ENCODE data around the gene NES.

Gene NES

DNA sequence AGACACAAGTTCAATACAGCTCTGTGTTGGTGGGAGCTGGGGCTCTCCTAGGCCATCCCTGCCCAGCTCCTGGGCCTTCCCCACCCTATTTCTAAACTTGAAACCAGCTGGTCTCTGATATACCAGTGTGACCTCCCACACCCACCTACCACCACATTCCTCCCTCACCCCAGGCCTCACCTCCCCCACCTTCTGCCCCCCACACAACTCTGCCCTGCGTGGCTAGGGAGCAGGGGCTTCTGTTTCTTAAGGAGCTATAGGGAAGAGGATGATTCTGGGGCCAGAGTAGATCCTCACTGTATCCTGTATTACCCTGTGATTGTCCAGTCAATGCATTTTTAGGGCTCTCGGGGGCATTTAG lies 16.5 kb downstream of the NES start:
- DNase-seq, result no peak

DNA sequence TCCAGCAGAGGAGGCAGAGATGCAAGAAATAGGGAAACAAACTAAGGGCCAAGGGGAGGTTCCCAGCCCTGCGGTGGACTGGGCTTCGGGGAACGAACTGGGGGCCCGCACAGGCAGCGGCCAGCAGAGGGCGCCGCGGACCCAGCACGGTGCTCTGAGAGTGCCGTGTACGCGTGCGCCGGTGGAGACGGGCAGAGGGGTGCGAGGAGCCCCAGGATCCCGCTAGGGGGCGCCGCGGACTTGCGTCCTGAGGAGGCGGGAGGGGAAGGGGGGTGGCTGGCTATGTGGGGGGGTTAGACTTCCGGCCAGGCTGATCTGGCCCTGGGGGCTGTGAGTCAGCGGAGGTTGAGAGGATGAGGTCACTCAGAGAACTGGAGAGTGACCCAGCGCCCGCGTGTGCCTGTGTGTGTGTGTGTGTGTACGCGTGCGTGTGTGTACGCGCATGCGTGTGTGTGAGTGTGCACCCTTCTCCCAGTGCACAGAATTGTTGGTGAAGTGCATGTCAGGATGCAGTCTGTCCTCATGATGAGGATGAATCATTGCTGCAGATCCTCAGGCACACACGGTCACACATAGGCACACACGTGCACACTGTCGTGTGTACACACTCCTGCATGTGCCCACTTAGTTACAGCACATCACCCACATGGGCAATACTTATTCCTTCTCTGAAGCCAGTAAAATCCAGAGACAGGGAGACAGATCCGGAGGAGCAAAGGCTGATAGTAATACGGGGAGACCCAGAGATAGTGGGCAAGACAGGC lies 17.0 kb downstream of the NES start:
- DNase-seq, result peak; percentile 85

DNA sequence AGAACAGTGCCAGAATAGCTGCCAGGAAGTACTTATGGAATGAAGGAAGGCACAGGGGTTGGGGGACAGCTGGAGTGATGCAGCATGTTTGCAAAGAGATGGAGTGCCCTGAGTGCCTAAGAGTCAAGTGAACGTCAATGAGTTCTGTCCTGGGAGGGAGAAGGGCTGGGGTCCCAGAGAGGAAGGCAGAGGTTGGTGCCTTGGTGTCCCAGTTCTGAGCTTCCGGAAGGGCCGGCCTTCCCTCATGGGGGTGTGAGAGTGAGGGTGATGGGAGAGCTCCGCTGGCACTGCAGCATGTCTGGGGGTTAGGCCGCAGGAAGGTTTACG lies 17.6 kb downstream of the NES start:
- DNase-seq, result no peak

DNA sequence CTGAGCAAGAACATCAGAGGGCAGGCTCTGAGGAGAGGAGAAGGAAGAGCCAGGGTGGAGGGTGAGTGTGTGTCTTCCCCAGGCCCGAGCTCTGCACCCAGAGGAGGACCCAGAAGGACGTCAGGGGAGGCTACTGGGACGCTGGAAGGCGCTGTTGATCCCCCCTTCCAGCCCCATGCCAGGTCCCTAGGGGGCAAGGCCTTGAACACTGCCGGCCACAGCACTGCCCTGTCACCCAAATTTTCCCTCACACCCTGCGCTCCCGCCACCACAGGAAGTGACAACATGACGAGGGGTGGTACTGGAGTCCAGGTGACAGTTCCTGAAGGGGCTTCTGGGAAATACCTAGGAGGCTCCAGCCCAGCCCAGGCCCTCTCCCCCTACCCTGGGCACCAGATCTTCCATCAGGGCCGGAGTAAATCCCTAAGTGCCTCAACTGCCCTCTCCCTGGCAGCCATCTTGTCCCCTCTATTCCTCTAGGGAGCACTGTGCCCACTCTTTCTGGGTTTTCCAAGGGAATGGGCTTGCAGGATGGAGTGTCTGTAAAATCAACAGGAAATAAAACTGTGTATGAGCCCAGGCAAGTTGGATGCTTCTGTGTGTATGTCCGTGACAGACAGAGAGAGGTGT lies 18.1 kb downstream of the NES start:
- DNase-seq, result no peak

DNA sequence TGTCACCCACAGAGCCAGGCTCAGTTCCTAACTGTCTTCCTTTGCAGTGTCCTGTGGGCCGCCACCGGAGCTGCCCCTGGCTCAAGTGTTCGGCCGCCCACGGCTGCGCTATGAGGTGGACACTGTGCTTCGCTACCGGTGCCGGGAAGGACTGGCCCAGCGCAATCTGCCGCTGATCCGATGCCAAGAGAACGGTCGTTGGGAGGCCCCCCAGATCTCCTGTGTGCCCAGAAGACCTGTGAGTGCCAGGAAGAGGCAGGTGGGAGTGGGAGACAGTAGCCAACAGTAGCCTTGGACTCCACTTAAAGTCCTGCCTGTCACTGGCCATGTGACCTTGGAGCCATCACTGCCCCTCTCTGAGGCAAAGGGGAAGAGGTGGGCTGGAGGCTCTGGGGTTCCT lies 18.7 kb downstream of the NES start:
- DNase-seq, result no peak

DNA sequence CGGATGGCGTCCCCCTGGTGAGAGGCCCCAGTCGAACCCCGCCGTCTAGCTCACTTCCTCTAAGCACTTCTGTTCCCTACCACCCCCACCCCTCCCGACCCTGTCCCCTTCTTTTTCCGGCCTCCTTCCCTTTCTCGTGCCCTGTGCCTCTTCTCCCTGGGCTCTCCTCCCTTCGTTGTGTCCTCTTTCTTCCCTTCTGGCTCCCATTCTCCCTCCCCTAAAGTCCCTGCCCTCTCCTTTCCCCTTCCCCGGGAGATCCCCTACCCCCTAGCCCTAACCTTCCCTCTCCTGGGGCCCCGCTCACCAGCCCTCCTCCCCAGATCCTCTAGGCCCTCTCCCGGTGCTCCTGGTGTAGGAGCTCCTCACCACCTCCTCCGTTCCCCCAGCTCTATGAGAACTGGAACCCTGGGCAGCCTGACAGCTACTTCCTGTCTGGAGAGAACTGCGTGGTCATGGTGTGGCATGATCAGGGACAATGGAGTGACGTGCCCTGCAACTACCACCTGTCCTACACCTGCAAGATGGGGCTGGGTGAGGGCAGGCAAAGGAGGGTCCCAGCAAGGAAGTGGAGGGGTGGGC lies 19.4 kb downstream of the NES start:
- peak; percentile 44 for DNase-seq

DNA sequence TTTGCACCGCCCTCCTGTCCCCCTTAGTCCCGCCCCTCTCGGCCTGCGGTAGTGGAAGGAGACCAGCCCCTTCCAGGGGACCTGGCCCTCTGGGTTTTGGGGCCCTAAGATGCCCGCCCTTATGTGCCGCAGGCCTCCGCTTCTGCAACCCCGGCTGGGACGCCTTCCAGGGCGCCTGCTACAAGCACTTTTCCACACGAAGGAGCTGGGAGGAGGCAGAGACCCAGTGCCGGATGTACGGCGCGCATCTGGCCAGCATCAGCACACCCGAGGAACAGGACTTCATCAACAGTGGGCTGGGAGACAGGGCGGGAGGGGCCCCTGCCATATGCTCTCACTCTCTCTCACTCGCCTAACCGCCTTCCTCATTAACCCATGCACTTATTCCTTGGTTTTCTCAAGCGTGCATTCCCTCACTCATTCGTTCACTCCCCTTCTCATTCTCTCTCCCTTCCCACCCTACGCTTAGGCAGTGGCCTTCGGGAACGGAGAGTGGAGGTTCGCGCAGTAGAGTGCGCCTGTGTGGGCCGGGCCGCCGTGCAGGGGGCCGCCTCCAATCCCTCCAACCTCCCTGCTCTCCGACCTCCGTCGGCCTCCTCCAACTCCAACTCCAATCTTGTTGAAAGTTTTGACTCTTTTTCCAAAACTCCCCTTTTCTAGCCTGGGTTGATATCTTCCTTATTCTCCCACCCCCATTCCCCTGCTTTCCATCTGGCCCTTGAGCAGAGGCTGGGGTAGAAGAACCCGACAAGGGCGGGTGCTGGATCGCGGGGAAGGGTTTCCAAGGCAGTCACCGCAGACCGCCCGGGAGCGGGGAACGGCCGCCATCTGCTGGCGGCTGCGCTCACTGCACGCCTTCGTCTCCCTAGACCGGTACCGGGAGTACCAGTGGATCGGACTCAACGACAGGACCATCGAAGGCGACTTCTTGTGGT lies 20.1 kb downstream of the NES start:
- peak; percentile 85 for DNase-seq

DNA sequence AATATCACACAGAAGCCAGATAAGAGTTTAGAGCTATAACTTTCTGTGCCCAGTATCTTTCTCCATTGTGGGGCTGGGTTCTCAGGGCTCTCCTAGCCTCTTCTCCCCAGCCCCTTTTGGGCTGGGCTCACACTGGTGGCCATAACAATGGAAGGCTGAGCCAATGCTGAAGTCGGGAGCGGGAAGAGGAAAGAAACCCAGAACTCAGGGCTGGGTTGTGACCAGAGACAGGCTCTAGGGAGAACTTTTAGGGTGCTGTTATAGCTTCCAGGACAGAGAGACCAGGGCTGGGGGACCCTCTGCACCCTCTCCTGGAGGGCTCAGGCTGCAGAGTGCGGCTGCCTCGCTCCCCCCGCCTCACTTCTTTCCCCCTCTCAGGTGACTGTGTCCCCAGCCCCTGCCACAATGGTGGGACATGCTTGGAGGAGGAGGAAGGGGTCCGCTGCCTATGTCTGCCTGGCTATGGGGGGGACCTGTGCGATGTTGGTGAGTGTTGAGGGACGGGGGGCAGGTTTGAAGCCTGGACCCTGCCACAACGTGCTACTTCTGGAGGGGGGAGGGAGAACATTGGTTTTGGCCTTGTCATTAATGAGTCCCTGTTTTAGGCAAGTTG lies 21.2 kb downstream of the NES start:
- DNase-seq, result no peak

DNA sequence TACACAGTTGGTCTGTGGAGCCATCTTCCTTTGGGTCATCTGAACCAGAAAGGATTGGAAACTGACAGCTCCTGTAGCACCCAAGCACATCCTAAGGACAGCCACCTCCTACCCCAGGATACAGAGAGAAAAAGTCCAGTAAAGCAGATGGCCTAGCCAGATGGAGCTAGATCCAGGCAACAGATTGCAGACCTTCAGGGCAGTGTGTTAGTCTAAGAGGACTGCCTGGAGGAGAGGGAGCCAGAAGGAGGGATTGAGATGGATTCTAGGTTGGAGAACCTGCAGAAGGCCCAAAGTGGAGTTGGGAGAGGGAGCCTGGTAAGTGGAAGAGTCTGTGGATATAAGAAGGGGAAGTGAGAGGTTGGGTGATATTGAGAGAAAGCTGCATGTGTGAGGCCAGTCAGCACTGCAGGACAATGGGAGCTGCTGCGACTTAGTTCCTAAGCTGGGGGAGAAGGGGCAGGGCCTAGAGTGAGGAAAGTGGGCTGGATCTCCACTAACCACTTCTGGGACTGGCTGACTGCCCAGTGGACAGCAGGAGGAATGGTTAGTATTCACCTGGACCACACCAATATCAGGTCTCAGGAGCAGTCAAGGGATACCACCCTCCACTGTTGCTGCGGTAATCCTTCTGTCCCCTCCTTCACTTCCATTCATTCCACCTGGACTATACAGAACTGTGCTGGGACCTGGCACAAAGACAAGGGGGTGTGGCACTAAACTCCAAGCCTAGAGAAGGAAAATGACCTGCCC lies 21.9 kb downstream of the NES start:
- DNase-seq, result peak; percentile 58

DNA sequence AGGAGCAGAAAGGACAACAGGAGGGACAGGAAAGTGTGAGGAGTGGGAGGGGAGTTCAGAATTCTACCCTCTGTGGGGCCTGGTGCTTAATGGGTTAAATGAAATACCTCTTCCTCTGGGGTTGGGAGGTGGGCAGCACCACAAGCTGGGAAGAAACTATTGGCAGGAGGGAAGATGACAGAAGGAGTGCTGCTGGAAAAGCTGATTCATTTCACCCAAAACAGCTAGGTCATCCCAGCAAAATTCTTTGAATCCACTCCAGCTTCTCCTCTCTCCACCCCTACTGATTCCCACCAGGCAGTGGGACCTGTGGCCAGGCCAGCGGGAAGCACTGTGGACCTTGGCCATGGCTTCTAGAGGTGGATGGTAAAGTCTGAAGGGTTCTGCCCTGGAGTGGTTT lies 22.5 kb downstream of the NES start:
- peak; percentile 40 for DNase-seq

DNA sequence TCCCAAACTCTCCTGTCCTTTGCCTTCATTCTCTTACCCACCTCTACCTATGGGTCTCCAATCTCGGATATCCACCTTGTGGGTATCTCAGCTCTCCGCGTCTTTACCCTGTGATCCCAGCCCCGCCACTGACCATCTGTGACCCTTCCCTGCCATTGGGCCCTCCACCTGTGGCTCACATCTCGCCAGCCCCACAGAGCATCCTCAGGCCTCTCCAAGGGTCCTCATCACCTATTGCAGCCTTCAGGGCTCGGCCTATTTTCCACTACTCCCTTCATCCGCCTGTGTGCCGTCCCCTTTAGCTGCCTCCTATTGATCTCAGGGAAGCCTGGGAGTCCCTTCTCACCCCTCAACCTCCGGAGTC lies 24.2 kb downstream of the NES start:
- DNase-seq, result no peak

DNA sequence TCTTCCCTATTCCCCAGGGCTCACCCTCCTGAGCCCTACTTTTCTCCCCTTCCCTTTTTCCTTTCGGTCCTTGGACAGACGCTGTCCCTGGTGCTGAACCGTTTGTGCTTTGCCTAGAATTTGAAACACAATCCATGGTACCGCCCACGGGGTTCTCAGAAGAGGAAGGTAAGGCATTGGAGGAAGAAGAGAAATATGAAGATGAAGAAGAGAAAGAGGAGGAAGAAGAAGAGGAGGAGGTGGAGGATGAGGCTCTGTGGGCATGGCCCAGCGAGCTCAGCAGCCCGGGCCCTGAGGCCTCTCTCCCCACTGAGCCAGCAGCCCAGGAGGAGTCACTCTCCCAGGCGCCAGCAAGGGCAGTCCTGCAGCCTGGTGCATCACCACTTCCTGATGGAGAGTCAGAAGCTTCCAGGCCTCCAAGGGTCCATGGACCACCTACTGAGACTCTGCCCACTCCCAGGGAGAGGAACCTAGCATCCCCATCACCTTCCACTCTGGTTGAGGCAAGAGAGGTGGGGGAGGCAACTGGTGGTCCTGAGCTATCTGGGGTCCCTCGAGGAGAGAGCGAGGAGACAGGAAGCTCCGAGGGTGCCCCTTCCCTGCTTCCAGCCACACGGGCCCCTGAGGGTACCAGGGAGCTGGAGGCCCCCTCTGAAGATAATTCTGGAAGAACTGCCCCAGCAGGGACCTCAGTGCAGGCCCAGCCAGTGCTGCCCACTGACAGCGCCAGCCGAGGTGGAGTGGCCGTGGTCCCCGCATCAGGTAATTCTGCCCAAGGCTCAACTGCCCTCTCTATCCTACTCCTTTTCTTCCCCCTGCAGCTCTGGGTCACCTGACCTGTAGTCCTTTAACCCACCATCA lies 24.8 kb downstream of the NES start:
- DNase-seq, result no peak

DNA sequence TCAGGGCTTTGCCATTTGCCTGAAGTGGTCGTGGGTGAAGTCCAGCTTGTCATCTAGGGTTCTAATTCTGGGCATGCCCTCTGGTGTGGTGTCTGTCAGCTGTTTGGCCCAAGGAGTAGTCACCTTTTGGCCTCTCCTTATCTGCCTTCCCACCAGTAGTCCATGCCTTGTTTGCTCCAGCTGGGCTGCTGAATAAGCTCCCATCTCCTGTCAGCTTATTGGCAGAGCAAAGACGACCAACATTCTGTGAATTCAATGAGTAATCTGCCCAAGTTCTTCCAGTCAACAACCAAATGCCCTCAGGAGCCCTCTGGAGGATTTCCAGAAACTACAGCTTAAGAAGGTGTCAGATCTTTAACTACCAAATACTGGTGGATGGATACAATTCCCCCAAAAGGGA lies 28.3 kb downstream of the NES start:
- no peak for DNase-seq

DNA sequence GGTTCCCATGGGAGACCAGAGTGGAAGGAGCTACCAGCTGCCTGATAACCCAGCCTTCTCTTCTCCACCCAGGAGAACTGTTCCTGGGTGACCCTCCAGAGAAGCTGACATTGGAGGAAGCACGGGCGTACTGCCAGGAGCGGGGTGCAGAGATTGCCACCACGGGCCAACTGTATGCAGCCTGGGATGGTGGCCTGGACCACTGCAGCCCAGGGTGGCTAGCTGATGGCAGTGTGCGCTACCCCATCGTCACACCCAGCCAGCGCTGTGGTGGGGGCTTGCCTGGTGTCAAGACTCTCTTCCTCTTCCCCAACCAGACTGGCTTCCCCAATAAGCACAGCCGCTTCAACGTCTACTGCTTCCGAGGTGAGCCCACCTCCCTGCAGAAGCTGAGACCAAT lies 28.7 kb downstream of the NES start:
- DNase-seq, result peak; percentile 16

DNA sequence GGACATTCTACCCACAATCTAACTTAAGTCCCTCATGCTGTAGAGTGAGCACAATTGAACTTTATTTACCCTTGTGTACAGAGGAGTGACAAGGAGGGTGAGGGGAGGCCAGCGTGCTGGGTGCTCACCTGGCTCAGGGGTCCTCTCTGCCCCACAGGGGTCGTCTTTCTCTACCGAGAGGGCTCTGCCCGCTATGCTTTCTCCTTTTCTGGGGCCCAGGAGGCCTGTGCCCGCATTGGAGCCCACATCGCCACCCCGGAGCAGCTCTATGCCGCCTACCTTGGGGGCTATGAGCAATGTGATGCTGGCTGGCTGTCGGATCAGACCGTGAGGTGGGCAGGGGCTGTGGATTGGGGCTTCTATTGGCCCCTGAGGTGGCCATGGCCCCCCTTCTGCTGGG lies 29.9 kb downstream of the NES start:
- DNase-seq, result no peak

DNA sequence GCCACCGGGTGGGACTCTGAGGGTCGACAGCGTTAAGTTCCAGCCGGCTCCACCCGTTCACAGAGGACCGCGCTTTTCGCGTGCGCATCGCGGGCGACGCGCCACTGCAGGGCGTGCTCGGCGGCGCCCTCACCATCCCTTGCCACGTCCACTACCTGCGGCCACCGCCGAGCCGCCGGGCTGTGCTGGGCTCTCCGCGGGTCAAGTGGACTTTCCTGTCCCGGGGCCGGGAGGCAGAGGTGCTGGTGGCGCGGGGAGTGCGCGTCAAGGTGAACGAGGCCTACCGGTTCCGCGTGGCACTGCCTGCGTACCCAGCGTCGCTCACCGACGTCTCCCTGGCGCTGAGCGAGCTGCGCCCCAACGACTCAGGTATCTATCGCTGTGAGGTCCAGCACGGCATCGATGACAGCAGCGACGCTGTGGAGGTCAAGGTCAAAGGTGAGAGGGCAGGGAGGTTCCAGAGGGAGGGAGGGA lies 30.4 kb downstream of the NES start:
- no peak for DNase-seq

DNA sequence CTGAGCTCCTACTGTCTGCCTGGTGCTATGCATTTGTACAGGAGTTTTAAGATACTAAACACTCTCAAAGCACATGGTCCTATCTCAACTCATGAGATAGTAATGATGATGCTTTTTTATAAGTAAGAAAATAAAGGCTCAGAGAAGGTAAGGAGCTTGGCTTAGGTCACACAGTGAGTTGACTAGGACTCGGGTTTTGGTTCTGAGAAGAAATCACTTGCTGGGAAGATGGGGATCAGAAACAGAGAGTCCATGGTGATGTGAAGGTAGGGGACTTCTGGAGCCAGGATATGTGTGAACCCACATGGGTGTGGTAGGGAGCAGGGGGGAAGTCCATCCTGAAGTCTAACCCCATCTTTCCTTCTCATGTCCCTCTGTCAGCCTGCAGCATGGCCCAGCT lies 31.5 kb downstream of the NES start:
- DNase-seq, result no peak

DNA sequence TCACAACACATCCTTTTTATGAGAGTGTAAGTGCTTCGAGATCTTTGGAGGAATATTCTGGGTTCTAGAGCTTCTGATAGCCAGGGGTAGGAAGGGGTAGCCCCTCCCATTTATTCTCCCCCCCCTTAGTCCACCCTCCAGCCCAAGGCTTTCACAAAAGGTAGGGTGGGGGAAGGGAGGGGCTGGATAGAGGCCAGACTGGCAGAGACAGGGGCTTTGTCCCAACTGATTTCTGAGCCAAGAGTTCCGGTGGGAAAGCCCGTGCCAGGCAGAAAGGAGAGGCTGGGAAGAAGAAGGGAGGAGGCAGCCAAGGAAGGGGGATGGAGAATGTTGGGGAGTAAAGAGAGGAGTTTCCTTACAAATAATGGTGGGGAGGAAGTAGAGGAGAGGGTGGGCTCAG lies 32.2 kb downstream of the NES start:
- no peak for DNase-seq

DNA sequence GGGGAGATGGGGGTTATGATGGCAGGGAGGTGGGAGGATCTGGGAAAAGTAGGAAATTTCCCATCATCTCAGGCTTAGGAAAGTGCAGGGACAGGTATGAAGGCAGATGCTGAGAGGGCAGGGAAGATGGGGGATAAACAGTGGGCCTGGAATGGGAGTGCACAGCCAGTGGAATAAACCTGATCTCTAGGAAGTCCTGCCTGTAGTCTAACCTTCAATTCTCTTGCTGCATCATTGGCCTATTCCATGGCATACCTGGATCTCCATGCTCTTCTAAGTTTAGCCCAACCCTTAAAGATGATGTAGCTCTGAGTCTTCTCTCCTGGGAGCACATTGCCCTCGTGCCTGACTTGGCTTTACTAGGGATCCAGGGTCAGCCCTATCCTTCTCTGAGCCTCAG lies 32.6 kb downstream of the NES start:
- DNase-seq, result no peak

DNA sequence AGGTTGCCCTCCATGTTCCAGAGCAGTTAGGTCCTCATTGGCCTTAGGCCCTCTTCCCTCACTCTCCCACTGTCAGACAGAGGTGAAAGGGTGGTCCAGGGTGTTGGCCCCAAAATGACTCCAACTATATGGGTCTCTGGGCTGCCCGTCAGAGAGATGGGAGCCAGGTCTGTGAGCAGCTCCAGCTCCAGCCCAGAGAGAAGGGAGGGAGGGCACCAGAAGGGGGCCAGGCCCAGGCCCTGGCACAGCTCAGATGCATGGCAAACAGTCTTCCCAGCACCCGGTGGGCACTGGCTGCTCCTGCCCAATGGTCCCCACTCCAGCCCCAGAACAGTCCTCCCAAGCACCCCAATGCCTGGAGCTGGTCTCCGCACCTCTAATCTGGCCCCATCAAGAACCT lies 33.1 kb downstream of the NES start:
- no peak for DNase-seq

DNA sequence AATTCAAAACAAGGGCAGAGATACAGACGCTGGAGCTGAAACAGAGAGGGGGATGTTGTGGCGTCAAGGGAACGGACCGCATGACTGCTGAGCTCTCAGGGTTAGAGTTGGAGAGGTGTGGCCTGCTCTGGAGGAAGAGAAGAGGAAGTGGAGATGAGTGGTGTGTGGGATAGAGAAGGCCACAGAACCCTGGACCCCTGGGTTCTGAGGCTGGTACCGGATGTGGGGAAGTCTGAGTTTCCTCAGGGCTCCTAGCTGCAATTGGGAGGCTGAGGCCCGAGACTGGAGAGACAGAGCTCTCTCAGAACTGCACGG lies 33.5 kb downstream of the NES start:
- no peak for DNase-seq

Data from NCI-H2171 treated with DMSO at 0.1 percent for 48 hours (cell line).